C4-2B (cell line): Measurements from ENCODE around the gene GDI1.

Experiments used
- H3K27ac ChIP-seq: fragments of 450-650 bp; 2 replicates; pipeline ENCODE4 v1.5.1; 2017
- CTCF ChIP-seq: fragments of 450-650 bp; conservative IDR thresholded peaks from 2 replicates; pipeline ENCODE4 v1.5.1; 2017; ENCODE audit warnings: mild to moderate bottlenecking
- ZFX ChIP-seq: fragments of 450-650 bp; IDR thresholded peaks from 2 replicates; pipeline ENCODE4 v1.6.1; 2017

GDI1 gene

GRCh38 chrX:154419189-154419588 lies 17.8 kb upstream of the GDI1 start:
- no peak for TF ChIP-seq ZFX
- TF ChIP-seq CTCF = no peak
- H3K27ac ChIP-seq = no peak overlapping the region

- TF ChIP-seq CTCF (no peak), ZFX (no peak)
- no peak overlapping the region for H3K27ac ChIP-seq
Measured at GRCh38 chrX:154419688-154420401, 17.1 kb upstream of the GDI1 start.

GRCh38 chrX:154420402-154420756 lies 16.6 kb upstream of the GDI1 start:
- no peak overlapping the region for H3K27ac ChIP-seq
- TF ChIP-seq CTCF (no peak), ZFX (no peak)

GRCh38 chrX:154426916-154427770 lies 9.8 kb upstream of the GDI1 start:
- TF ChIP-seq CTCF = no peak
- H3K27ac ChIP-seq = no peak overlapping the region; the same call in 1 of the 2 replicates

GRCh38 chrX:154428176-154429171 lies 8.5 kb upstream of the GDI1 start, which contains the start of gene ATP6AP1:
TSS of gene ATP6AP1 (plus strand) at chrX:154428677. CDS start at chrX:154428693, 16 bp downstream.
- TF ChIP-seq ZFX (peak; percentile 56; the same call in 1 of the 2 replicates), CTCF (no peak)
- peak within 1 kb of the TSS; percentile 88 for H3K27ac ChIP-seq

GRCh38 chrX:154429711-154430110 lies 7.2 kb upstream of the GDI1 start:
- TF ChIP-seq CTCF = no peak
- H3K27ac ChIP-seq = peak overlapping the region; percentile 88; the same call in 1 of the 2 replicates
